ENCODE measurements around the gene SLC38A2.

The SLC38A2 gene

GRCh38 chr12:46360908-46361666, 11.5 kb downstream of the SLC38A2 start:
- ChIA-PET POLR2A (ENCODE audit: low non-redundant PET) (no interaction called here), CTCF (no interaction called here)
- H3K27ac ChIP-seq: no peak overlapping the region
- TF ChIP-seq CTCF (conservative IDR thresholded peaks at IDR 0.05; ENCODE audit: low read depth): no peak
- no peak for DNase-seq (ENCODE audit: low spot score)

- DNase-seq (ENCODE audit: low spot score): no peak
- no peak for TF ChIP-seq CTCF (conservative IDR thresholded peaks at IDR 0.05; ENCODE audit: low read depth)
- ChIA-PET CTCF (no interaction called here), POLR2A (ENCODE audit: low non-redundant PET) (no interaction called here)
- no peak overlapping the region for H3K27ac ChIP-seq
These were observed 12.2 kb downstream of the SLC38A2 start for GRCh38 chr12:46360370-46360769.

GRCh38 chr12:46359667-46360280, 12.8 kb downstream of the SLC38A2 start:
- DNase-seq (ENCODE audit: low spot score): no peak
- no peak for TF ChIP-seq CTCF (conservative IDR thresholded peaks at IDR 0.05; ENCODE audit: low read depth)
- no peak overlapping the region for H3K27ac ChIP-seq
- ChIA-PET CTCF (no interaction called here), POLR2A (ENCODE audit: low non-redundant PET) (no interaction called here)

GRCh38 chr12:46358791-46359666, 13.5 kb downstream of the SLC38A2 start:
- H3K27ac ChIP-seq: no peak overlapping the region
- CTCF ChIA-PET: interaction anchor here (0.6 kb wide), 1 partner anchor 426 kb away, joined by 3 read pairs; no protein-coding TSS in a partner anchor
- POLR2A ChIA-PET (ENCODE audit: low non-redundant PET): no interaction called here
- DNase-seq (ENCODE audit: low spot score): no peak
- no peak for TF ChIP-seq CTCF (conservative IDR thresholded peaks at IDR 0.05; ENCODE audit: low read depth)

GRCh38 chr12:46358325-46358700, 14.3 kb downstream of the SLC38A2 start:
- ChIA-PET POLR2A (ENCODE audit: low non-redundant PET) (no interaction called here), CTCF (interaction anchor here (0.6 kb wide), 1 partner anchor 427 kb away, joined by 3 read pairs; no protein-coding TSS in a partner anchor)
- DNase-seq (ENCODE audit: low spot score): no peak
- no peak overlapping the region for H3K27ac ChIP-seq
- TF ChIP-seq CTCF (conservative IDR thresholded peaks at IDR 0.05; ENCODE audit: low read depth): no peak
